ENCODE measurements around the gene SPOCK1.

SPOCK1 gene

GRCh38 chr5:137158691-137159090 lies 340.4 kb downstream of the SPOCK1 start:
- no peak for DNase-seq (ENCODE audit: low read depth in 2 of 2)

DNA sequence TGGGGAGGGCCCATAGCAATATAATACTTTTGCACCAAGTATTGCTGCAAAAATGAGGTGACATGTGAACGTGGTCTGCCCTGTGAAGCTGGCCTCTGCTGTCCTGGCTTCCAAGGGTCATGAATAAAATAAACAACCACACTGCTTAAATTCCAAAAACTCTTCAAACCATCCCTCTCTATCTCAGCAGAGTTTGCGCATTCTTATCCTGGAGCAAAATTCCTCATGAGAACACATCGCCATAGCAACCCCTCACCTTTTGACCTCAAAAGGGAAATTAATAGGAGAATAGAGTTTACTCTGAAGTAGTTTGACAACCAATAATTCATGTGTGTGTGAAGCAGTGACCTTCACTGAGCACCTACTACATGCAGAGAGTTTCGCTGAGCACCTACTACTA lies 342.9 kb downstream of the SPOCK1 start:
- DNase-seq (ENCODE audit: low read depth in 2 of 2) = no peak

DNA sequence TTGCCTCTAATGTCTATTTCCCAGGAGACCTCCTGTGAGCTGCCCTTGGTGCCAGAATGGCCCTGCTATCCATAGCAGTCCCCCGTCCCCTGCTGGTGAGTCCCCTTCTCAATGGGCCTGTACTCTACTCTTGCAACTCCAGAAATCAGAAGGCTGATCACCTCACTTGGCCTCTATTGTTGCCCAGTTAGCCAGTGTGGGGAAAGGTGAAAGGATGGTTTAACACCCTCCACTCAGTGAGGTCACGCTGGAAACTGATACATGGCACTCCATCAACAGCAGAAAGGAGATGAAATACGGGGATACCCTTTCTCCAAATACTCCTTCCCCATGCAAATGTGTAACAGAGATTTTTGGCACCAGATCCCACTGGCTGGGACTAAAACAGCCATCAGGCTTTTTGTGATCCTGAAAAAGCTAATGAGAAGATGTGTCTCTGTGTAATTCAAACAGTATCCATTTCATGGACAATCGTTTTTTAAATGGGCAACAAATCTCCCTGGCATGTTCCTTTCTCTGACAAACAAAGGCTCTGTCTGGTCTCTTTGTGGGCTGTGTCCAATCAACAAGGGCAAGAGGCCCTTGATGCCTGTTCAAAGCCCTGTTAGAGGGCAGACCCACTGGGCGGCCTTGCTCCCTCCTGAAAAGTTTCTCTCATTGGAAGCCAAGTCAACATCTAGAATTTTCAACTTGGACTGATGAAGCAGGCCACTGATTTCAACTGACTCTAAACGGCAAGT lies 343.7 kb downstream of the SPOCK1 start:
- no peak for DNase-seq (ENCODE audit: low read depth in 2 of 2)

GRCh38 chr5:137152616-137153015 lies 346.5 kb downstream of the SPOCK1 start:
- no peak for DNase-seq (ENCODE audit: low read depth in 2 of 2)

GRCh38 chr5:137148655-137149054 lies 350.5 kb downstream of the SPOCK1 start:
- no peak for DNase-seq (ENCODE audit: low read depth in 2 of 2)

DNA sequence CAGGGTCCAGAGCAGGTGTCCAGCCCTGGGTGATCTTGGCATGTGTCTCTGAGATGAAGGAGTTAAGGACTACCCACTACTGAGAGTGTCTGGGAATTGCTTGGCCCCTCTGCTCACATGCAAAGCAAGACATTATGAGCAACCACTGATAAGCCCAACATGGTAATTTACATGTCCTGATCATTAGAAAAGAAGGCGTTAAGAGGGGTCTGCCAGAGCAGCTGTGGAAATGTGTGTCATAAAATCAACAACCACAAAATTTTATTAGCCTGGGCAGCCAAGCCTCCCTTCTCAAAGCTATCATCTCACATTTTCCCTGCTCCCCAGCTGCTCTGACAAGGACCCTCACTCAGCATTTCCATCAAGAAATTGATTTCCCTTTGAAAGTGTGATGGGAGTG lies 351.0 kb downstream of the SPOCK1 start:
- DNase-seq (ENCODE audit: low read depth in 2 of 2) = no peak

- no peak for DNase-seq (ENCODE audit: low read depth in 2 of 2)
These were observed 351.8 kb downstream of the SPOCK1 start for GRCh38 chr5:137147346-137147745.

DNA sequence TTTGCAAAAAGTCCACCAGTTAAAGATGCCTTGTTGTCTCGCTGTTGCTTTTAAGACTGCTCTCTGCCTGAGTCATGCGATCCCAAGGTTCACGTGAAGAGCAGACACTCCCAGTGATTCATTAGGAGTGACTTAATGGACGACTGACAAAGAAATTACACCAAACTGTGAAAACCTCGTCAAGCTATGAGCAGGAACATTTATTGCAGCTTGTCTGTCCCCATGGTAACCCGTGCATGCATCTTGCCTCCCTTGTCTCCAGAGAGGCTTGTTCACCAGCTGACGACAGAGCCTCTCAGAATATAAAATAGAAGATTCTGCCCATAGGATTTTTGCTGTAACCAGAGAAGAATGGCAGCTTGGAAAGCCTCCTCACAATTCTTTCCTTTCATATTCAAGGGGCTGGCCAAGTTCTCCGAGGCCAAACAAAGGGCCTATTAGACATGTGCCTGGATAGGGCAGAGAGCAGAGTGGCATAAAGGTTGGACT lies 352.7 kb downstream of the SPOCK1 start:
- no peak for DNase-seq (ENCODE audit: low read depth in 2 of 2)

DNA sequence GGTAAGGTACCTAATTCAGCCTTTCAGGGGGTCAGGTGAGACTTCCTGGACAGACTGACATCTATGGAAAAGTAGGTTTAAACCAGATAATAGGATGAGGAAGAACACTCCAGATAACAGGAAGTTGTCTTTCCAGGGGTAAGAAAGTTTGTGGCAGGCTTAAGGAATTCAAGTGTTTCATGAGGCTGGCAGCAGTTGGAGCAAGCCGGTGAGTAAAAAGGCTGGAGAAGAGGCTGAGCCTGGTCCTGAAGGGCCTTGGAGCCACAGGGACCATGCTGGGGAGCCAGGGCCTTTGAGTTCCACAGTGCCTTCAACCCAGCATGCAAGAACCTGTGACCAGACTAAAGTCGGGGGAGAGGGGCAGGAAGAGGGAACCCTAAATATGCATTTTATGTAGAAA lies 353.4 kb downstream of the SPOCK1 start:
- no peak for DNase-seq (ENCODE audit: low read depth in 2 of 2)

- DNase-seq (ENCODE audit: low read depth in 2 of 2) = no peak
These were observed 354.5 kb downstream of the SPOCK1 start for GRCh38 chr5:137144656-137145055.

DNA sequence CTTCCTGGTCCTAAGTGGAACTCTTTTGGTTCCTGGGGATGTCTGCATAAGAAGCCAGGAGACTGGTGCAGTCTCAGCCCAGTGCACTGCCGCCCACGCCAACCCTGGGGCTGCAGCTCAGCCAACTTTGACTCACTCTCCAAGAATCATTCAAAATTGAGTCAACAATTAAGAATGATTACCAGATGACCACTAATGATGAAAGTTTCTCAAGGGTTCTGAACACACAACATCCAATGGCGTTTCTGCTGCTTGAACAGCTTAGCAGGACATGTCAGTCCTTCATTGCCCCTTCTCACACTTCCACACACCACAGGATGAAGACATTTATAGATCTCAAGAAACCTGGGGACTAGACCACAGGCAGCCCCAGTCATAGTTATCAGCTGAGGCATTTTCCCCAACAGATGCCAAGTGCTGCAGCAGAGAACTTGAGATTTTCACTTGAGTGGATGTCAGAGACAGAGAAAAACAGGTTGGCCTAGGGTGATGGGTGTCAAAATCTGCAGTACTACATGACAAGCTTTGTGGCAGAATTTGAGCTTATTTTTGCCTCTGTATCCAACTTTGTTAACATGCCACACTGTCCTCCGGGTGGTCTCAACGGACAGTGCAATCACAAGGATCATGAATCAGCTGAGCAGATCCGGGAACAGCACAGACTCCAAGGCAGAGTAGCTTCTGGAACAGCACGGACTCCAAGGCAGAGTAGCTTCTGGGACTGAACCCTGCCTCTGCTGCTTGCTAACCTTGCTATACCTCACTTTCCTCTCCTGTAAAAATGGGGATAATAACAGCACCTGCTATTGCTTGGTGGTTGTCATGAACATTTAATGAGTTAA lies 356.1 kb downstream of the SPOCK1 start:
- DNase-seq (ENCODE audit: low read depth in 2 of 2) = no peak

- DNase-seq (ENCODE audit: low read depth in 2 of 2) = no peak
These were observed 356.8 kb downstream of the SPOCK1 start for GRCh38 chr5:137142346-137142745.

DNA sequence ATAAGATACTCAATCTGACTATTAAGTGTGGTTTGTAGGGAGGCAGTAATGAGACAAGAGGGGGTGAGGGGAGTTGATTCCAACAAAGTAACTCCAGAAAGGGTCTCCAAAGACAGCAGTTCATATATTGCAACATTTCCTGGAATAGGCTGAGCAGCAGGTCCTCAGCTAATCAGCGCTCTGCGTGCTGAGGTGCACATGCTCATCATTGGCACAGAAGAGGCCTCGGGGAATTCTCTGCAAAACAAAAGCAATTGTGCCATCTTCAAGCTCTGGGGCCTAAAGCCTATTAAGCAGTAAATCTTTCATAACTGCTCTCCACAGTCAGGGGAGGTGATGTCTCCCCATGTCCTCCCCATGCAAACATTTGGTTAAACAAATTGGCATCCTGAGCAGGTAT lies 357.3 kb downstream of the SPOCK1 start:
- no peak for DNase-seq (ENCODE audit: low read depth in 2 of 2)

DNA sequence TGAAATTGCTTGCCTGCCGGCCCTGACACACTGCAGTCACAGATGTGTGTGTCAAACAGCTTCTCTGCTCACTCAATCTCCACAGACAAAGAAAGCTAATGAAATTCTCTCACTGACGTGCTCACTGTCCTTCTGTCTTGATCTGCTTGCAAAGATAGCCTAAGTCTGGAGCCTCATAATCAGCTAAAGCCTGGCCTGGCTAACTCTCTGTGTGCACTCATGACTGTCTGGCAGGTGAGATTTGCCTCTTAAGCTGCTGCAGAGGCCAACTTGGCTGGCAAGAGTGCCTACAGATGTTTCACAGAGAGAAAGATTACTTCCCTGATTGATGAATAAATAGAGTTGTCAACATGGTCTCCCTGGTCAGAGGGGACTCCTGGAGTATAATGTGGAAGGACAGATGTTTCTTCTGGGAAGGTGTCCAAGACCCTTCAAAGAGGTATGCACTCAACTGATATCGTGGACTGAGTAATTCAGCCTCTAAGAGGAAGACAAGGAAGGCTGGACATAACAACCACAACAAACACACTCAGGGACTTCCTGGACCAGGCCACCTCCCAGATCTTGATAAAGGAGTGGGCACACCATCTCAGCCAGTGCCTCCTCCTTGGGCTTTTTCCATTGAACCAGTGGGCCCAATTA lies 362.0 kb downstream of the SPOCK1 start:
- DNase-seq (ENCODE audit: low read depth in 2 of 2) = no peak

DNA sequence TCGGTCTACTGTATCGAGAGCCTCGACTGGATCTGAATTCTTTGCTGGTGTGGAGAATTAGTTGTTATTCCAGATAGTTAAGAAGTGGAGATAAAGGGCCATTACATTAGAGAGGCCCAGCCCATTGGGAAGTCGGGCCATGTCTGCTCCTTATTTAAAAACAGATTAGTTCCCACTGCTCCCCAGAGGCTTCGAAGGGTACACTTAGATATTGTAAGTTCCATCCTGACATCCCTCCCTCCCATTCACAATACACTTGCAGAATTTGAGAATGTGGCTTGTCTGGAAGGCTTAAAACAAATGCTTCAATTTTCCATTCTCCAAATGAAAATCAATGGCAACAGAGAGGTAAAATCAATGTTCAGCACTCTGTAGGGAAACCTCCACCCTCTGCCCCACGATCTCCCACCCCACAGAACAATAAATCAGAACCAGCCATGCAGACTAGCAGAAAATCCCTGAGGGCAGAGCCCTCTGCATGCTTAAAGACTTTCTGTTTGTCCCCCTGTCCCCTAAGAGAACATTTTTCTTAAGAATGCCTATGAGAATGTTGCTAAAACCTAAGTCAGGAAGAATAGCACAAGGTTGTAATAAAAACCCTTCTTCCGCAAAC lies 364.1 kb downstream of the SPOCK1 start:
- DNase-seq (ENCODE audit: low read depth in 2 of 2) = no peak

DNA sequence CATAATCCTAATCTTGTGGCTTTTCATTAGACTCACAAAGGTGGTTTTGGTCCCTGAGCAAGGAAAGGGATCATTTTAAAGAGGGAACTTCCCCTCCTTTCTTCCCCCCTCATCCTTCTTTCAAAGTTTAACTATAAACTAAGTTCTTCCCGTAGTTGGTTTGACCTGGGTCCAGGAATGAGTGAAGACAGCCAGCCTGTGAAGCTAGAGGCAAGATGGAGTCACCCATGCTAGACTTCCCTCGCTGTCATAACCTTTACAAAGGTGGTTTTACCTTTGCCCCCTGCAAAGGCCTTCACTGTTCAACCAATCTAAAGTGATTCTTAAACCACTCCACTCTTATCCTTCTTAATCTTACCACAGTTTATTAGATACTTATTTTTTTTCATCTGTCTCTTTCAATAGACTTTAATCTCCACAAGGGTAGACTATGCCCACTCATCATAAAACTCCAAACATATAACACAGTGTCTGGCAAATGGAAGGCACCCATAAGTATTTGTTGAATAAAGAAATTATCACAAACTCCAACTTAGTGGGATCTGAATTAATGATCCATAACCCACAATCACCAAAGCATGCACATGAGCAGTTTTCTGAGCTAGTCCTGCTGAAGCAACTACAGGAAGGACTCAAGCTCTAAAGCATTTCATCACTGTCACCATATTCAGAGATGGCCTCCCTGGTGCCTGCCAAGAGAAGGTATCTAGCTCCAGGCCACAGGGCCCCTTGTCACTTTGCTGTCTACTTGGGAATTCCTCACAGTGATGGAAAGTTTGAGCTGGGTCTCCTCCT lies 369.0 kb downstream of the SPOCK1 start:
- DNase-seq (ENCODE audit: low read depth in 2 of 2) = no peak

DNA sequence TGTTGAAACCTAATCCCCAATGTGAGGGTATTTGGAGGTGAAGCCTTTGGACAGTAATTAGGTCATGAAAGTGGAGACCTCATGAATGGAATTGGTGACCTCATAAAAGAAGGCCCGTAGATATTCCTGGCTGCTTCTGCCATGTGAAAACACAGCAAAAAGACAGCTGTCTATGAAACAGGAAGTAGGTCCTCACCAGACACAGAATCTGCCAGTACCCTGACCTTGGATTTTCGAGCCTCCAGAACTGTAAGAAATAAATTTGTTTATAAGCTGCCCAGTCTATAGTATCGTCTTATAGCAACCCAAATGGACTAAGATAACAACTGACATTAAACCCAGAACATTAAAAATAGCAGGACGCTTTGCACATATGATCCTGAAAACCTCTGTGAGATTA lies 371.1 kb downstream of the SPOCK1 start:
- DNase-seq (ENCODE audit: low read depth in 2 of 2) = no peak

DNA sequence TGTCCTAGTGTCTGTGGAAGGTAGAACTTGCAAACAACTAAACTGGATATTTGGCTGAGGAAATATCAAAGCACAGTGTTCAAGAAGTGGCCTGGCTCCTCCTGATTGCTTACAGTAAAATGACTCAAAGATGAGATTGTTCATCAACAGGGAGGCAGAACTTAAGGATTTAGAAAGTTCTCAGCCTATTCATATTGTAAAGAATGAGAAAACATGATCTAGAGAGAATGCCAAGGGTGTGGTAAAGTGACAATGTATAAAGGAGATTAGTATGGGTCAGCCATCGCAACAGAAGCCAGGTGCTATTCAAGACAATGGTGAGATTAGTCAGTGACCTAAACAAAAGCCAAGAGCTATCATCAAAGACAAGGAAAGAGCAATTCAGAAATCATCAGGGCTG lies 372.3 kb downstream of the SPOCK1 start:
- DNase-seq (ENCODE audit: low read depth in 2 of 2) = no peak

DNA sequence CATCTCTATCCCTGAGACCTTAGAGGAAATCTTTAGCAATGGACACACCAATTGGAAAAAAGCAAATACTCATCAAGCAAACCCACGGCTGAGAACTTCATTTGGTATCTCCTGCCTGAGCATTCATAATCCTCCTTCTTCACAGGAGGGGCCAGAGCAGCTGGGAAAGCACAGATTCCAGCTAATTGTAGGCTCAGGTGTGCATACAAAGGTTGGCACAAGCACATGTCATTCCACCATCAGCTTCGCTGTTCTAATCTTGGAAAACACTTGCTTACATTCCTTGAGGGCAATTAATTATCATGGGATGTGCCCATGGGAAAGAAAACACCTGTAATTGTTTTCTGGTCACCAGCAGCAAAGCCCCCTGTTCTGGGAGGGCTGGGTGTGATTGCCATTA lies 376.6 kb downstream of the SPOCK1 start:
- DNase-seq (ENCODE audit: low read depth in 2 of 2) = no peak

- no peak for DNase-seq (ENCODE audit: low read depth in 2 of 2)
These were observed 377.1 kb downstream of the SPOCK1 start for GRCh38 chr5:137122075-137122474.

GRCh38 chr5:137119321-137119720 lies 379.8 kb downstream of the SPOCK1 start:
- no peak for DNase-seq (ENCODE audit: low read depth in 2 of 2)
